PC-3 (cell line): ENCODE results near the gene TFAP2B. TPM values are rescaled to one million over a fixed set of nuclear protein-coding genes. Genes with fewer than 3 reads are reported as not detected.

Experiments used
- ATAC-seq: fragments of 200-7000 bp; cut with Tn5 transposase; 2 replicates; pipeline ENCODE4 v1.9.1; 2020; ENCODE audit warnings: mild to moderate bottlenecking, moderate library complexity
- BruUV-seq: library from RNA; stranded (reverse); fragments of 400-500 nt; replicated peaks from 2 replicates; lab custom pipeline; 2021; lab: Mats Ljungman, UMichigan
- CTCF ChIA-PET: fragments of 300-600 bp; sonication (Branson Sonifier 250); formaldehyde crosslinking; loops from one replicate; lab custom pipeline; 2022; ENCODE audit warnings: antibody characterized with exemption; lab: Charles Lee
- POLR2A ChIA-PET: fragments of 300-600 bp; sonication (Branson Sonifier 250); formaldehyde crosslinking; loops from one replicate; lab custom pipeline; 2022; ENCODE audit warnings: antibody characterized with exemption; ENCODE audit not compliant: unreplicated experiment; lab: Charles Lee
- DNase-seq: peaks from one replicate; pipeline ENCODE4 v3.0.0-alpha.2; 2015
- H2AFZ ChIP-seq: fragments of 300-600 bp; sonication (generic); 2 replicates; pipeline ENCODE4 v1.6.0; 2016; ENCODE audit warnings: antibody characterized with exemption, low read length
- H3F3A ChIP-seq: fragments of 300-600 bp; sonication (generic); one replicate; pipeline ENCODE4 v1.6.0; 2017; ENCODE audit warnings: antibody characterized with exemption, low read length, control low read depth, mild to moderate bottlenecking; ENCODE audit not compliant: unreplicated experiment
- H3K27ac ChIP-seq: fragments of 300-600 bp; sonication (generic); 2 replicates; pipeline ENCODE4 v1.5.1; 2016; ENCODE audit warnings: mild to moderate bottlenecking, low read length
- H3K27me3 ChIP-seq: fragments of 300-600 bp; sonication (generic); 2 replicates; pipeline ENCODE4 v1.6.1; 2016; ENCODE audit warnings: low read length, mixed read lengths
- H3K36me3 ChIP-seq: fragments of 300-600 bp; sonication (generic); 2 replicates; pipeline ENCODE4 v1.6.1; 2016; ENCODE audit warnings: low read depth, mixed run types, low read length, mixed read lengths
- H3K4me1 ChIP-seq: fragments of 300-600 bp; sonication (generic); 2 replicates; pipeline ENCODE4 v1.5.1; 2016; ENCODE audit warnings: low read length; ENCODE audit not compliant: insufficient read depth
- H3K4me2 ChIP-seq: fragments of 300-600 bp; sonication (generic); 2 replicates; pipeline ENCODE4 v1.6.0; 2016; ENCODE audit warnings: low read length
- H3K4me3 ChIP-seq: fragments of 300-600 bp; sonication (generic); 2 replicates; pipeline ENCODE4 v1.5.1; 2016; ENCODE audit warnings: mild to moderate bottlenecking, low read length, mixed read lengths
- H3K79me2 ChIP-seq: fragments of 300-600 bp; sonication (generic); 2 replicates; pipeline ENCODE4 v1.6.1; 2017; ENCODE audit warnings: low read length, mixed read lengths
- H3K9ac ChIP-seq: fragments of 300-600 bp; sonication (generic); 2 replicates; pipeline ENCODE4 v1.6.0; 2016; ENCODE audit warnings: mild to moderate bottlenecking, low read length
- H3K9me2 ChIP-seq: fragments of 300-600 bp; sonication (generic); replicated peaks from 2 replicates; pipeline ENCODE4 v1.6.1; 2016; ENCODE audit warnings: mixed run types, low read length, mixed read lengths
- H3K9me3 ChIP-seq: fragments of 300-600 bp; sonication (generic); 2 replicates; pipeline ENCODE4 v1.6.1; 2016; ENCODE audit warnings: low read length, mixed read lengths
- H4K20me1 ChIP-seq: fragments of 300-600 bp; sonication (generic); 2 replicates; pipeline ENCODE4 v1.6.1; 2016; ENCODE audit warnings: low read length, mixed read lengths
- CTCF ChIP-seq: fragments of 300-600 bp; sonication (generic); conservative IDR thresholded peaks from 2 replicates; pipeline ENCODE4 v1.5.1; 2017; ENCODE audit warnings: antibody characterized with exemption, low read depth, mild to moderate bottlenecking, low read length
- EZH2 ChIP-seq: fragments of 300-600 bp; sonication (generic); IDR thresholded peaks from one replicate; pipeline ENCODE4 v1.6.1; 2017; ENCODE audit warnings: antibody characterized with exemption, mild to moderate bottlenecking, low read length; ENCODE audit not compliant: unreplicated experiment
- EZH2phosphoT487 ChIP-seq: fragments of 300-600 bp; sonication (generic); IDR thresholded peaks from 2 replicates; pipeline ENCODE4 v1.6.1; 2018; ENCODE audit warnings: mild to moderate bottlenecking, antibody characterized with exemption, low read length, borderline replicate concordance
- intact Hi-C: fragments of 100-400 bp; cut with micrococcal nuclease; formaldehyde crosslinking; loops from 2 replicates; pipeline ENCODE4 v1.9.0; 2023
- total RNA-seq: library from RNA; depleted of rRNA; stranded (reverse); fragments of >200 nt; gene quantifications from 2 replicates; pipeline ENCODE4 v1.2.3, GENCODE V29; 2014

The TFAP2B gene
- total RNA-seq, 1 experiment from 2014 or later = not detected

- H3K27ac ChIP-seq = no peak overlapping the region
- no TSS peak for BruUV-seq
- POLR2A ChIA-PET = no interaction called here
- no peaks in the 10 kb centered on the region for H3K79me2 ChIP-seq
- ATAC-seq (no peak), DNase-seq (no peak)
- peaks cover 19% of the 10 kb centered on the region; the same call in 1 of the 2 replicates for H3K4me1 ChIP-seq
- H3K9me2 ChIP-seq = no peaks in the 10 kb centered on the region
- H3K4me3 ChIP-seq = no peak overlapping the region
- intact Hi-C loops = loop anchor here (5.0 to 10.0 kb wide), 3 partner anchors 208 to 1143 kb away; no protein-coding TSS in a partner anchor
- H3K9ac ChIP-seq = no peak overlapping the region
- H3K27me3 ChIP-seq = peaks cover 28% of the 10 kb centered on the region
- CTCF ChIA-PET = no interaction called here
- no peaks in the 10 kb centered on the region for H3K36me3 ChIP-seq
- no peak overlapping the region for H3K4me2 ChIP-seq
- H2AFZ ChIP-seq = no peak overlapping the region
- no peaks in the 10 kb centered on the region for H4K20me1 ChIP-seq
- H3K9me3 ChIP-seq = no peaks in the 10 kb centered on the region
- H3F3A ChIP-seq = no peaks in the 10 kb centered on the region
- TF ChIP-seq CTCF (no peak), EZH2 (no peak), EZH2phosphoT487 (no peak)
Measured at GRCh38 chr6:50819466-50819903, 814 bp downstream of the TFAP2B start.

GRCh38 chr6:50819904-50820868, 1.5 kb downstream of the TFAP2B start:
- Histone ChIP-seq H3F3A (no peaks in the 10 kb centered on the region), H2AFZ (peak overlapping the region; percentile 22; the same call in 1 of the 2 replicates), H3K4me3 (no peak overlapping the region), H3K36me3 (no peaks in the 10 kb centered on the region), H3K79me2 (no peaks in the 10 kb centered on the region), H3K9me2 (no peaks in the 10 kb centered on the region), H3K9ac (no peak overlapping the region), H3K9me3 (no peaks in the 10 kb centered on the region), H4K20me1 (no peaks in the 10 kb centered on the region), H3K4me2 (no peak overlapping the region), H3K27me3 (peaks cover 34% of the 10 kb centered on the region), H3K4me1 (peaks cover 19% of the 10 kb centered on the region; the same call in 1 of the 2 replicates), H3K27ac (no peak overlapping the region)
- DNase-seq (no peak), ATAC-seq (no peak)
- intact Hi-C loops = loop anchor here (5.0 to 10.0 kb wide), 3 partner anchors 207 to 1142 kb away; no protein-coding TSS in a partner anchor
- POLR2A ChIA-PET = no interaction called here
- CTCF ChIA-PET = no interaction called here
- TF ChIP-seq EZH2 (no peak), EZH2phosphoT487 (no peak), CTCF (no peak)
- no TSS peak for BruUV-seq
